GM23248 (cell line): ENCODE data around the gene DNAH7. TPM values are rescaled to one million over a fixed set of nuclear protein-coding genes. Genes with fewer than 3 reads are reported as not detected.
A peak's percentile ranks its signal among the peaks of the same experiment; 100 is the strongest.

Source experiments
- DNase-seq: peaks from one replicate; pipeline ENCODE4 v3.0.0-alpha.2; 2015
- H2AFZ ChIP-seq: fragments of 200-600 bp; sonication (generic); 2 replicates; pipeline ENCODE4 v1.6.1; 2016; ENCODE audit warnings: antibody characterized with exemption
- H3F3A ChIP-seq: fragments of 200-600 bp; sonication (generic); 2 replicates; pipeline ENCODE4 v1.6.1; 2016; ENCODE audit warnings: mild to moderate bottlenecking, antibody characterized with exemption, mixed run types; ENCODE audit not compliant: insufficient read depth
- H3K27ac ChIP-seq: fragments of 200-600 bp; sonication (generic); 2 replicates; pipeline ENCODE4 v1.5.1; 2016; ENCODE audit warnings: mild to moderate bottlenecking
- H3K27me3 ChIP-seq: fragments of 200-600 bp; sonication (generic); replicated peaks from 2 replicates; pipeline ENCODE4 v1.6.1; 2016; ENCODE audit warnings: mild to moderate bottlenecking; ENCODE audit not compliant: insufficient read depth
- H3K36me3 ChIP-seq: fragments of 200-600 bp; sonication (generic); 2 replicates; pipeline ENCODE4 v1.6.1; 2016; ENCODE audit warnings: low read depth, mild to moderate bottlenecking
- H3K4me1 ChIP-seq: fragments of 200-600 bp; sonication (generic); 2 replicates; pipeline ENCODE4 v1.6.1; 2016; ENCODE audit warnings: mild to moderate bottlenecking; ENCODE audit not compliant: insufficient read depth
- H3K4me2 ChIP-seq: fragments of 200-600 bp; sonication (generic); one replicate; pipeline ENCODE4 v1.6.1; 2016; ENCODE audit warnings: mild to moderate bottlenecking; ENCODE audit not compliant: unreplicated experiment
- H3K4me3 ChIP-seq: fragments of 200-600 bp; sonication (generic); 2 replicates; pipeline ENCODE4 v1.5.1; 2016; ENCODE audit warnings: mild to moderate bottlenecking
- H3K79me2 ChIP-seq: fragments of 200-600 bp; sonication (generic); 2 replicates; pipeline ENCODE4 v1.6.1; 2016; ENCODE audit warnings: mild to moderate bottlenecking; ENCODE audit not compliant: insufficient read depth
- H3K9ac ChIP-seq: fragments of 200-600 bp; sonication (generic); 2 replicates; pipeline ENCODE4 v1.6.1; 2016; ENCODE audit warnings: mild to moderate bottlenecking
- H3K9me2 ChIP-seq: fragments of 200-600 bp; sonication (generic); 2 replicates; pipeline ENCODE4 v1.6.1; 2016; ENCODE audit warnings: mixed run types, mild to moderate bottlenecking, moderate library complexity; ENCODE audit not compliant: insufficient read depth
- H3K9me3 ChIP-seq: fragments of 200-600 bp; sonication (generic); one replicate; pipeline ENCODE4 v1.6.1; 2017; ENCODE audit warnings: low read depth
- H4K20me1 ChIP-seq: fragments of 200-600 bp; sonication (generic); 2 replicates; pipeline ENCODE4 v1.6.0; 2016; ENCODE audit not compliant: insufficient read depth
- EZH2 ChIP-seq: fragments of 200-600 bp; sonication (generic); IDR thresholded peaks from 2 replicates; pipeline ENCODE4 v1.6.1; 2018; ENCODE audit warnings: antibody characterized with exemption, mild to moderate bottlenecking; ENCODE audit not compliant: insufficient read depth, poor library complexity, severe bottlenecking
- EZH2phosphoT487 ChIP-seq: fragments of 200-600 bp; sonication (generic); IDR thresholded peaks from 2 replicates; pipeline ENCODE4 v1.6.1; 2018; ENCODE audit warnings: antibody characterized with exemption, moderate library complexity, mild to moderate bottlenecking, low read depth; ENCODE audit not compliant: insufficient read depth
- WGBS, 2 experiments: methylation state at CpG; one replicate each; pipeline ENCODE4 v1.1.6; 2015 to 2017; ENCODE audit warnings: low lambda C conversion rate in 2 of 2, low coverage in 1 of 2; ENCODE audit errors: missing lambda C conversion rate in 2 of 2; 5-methylcytosine and 5-hydroxymethylcytosine counted together
- in situ Hi-C: fragments of 300-500 bp; cut with MboI; formaldehyde crosslinking; loops from 2 replicates; pipeline ENCODE4 v1.15.0; 2020
- polyA plus RNA-seq: library from polyadenylated mRNA; unstranded; fragments of >200 nt; fragmentation: Nextera tagmentation; extraction: Ambion mirVana; gene quantifications from 2 replicates; pipeline ENCODE4 v1.2.1, GENCODE V29; 2016
- total RNA-seq: library from RNA; depleted of rRNA; stranded (reverse); fragments of >200 nt; shearing (Covaris generic); gene quantifications from 2 replicates; pipeline ENCODE4 v1.2.3, GENCODE V29; 2014

DNAH7 gene
- total and polyA plus RNA-seq, 2 experiments from 2014 or later = 0.40 to 0.43 TPM

- Histone ChIP-seq H3K79me2 (no peaks in the 10 kb centered on the region), H3K9me3 (no peaks in the 10 kb centered on the region), H3K36me3 (peaks cover 53% of the 10 kb centered on the region), H3K4me2 (no peak overlapping the region), H3K27me3 (no peaks in the 10 kb centered on the region), H3K4me3 (no peak overlapping the region), H3K4me1 (no peaks in the 10 kb centered on the region), H3F3A (peaks cover 4% of the 10 kb centered on the region; the same call in 1 of the 2 replicates), H3K9me2 (no peaks in the 10 kb centered on the region), H3K9ac (no peak overlapping the region), H4K20me1 (no peaks in the 10 kb centered on the region), H3K27ac (no peak overlapping the region), H2AFZ (no peak overlapping the region)
- 96 to 97% methylated on average over 2 of the region's 2 CpGs for WGBS, 2 experiments
- DNase-seq = no peak
- TF ChIP-seq EZH2phosphoT487 (no peak), EZH2 (no peak)
- in situ Hi-C loops = no loop called here
These were observed 347.6 kb downstream of the DNAH7 start for GRCh38 chr2:195721042-195721441.

GRCh38 chr2:195716466-195716865 lies 352.2 kb downstream of the DNAH7 start:
- no peaks in the 10 kb centered on the region for H3K9me2 ChIP-seq
- H2AFZ ChIP-seq = no peak overlapping the region
- no peaks in the 10 kb centered on the region for H4K20me1 ChIP-seq
- 96% methylated on average over 4 of the region's 4 CpGs for WGBS, 2 experiments
- 0 out of 2 replicates have a peak, but pooled peaks cover 5% of the 10 kb centered on the region for H3K79me2 ChIP-seq
- H3K27me3 ChIP-seq = no peaks in the 10 kb centered on the region
- H3K4me2 ChIP-seq = no peak overlapping the region
- DNase-seq = no peak
- TF ChIP-seq EZH2 = no peak
- no peak for TF ChIP-seq EZH2phosphoT487
- no peak overlapping the region for H3K9ac ChIP-seq
- no peak overlapping the region for H3K27ac ChIP-seq
- in situ Hi-C loops = no loop called here
- H3K9me3 ChIP-seq = no peaks in the 10 kb centered on the region
- no peaks in the 10 kb centered on the region for H3F3A ChIP-seq
- peaks cover 52% of the 10 kb centered on the region for H3K36me3 ChIP-seq
- H3K4me1 ChIP-seq = no peaks in the 10 kb centered on the region
- no peak overlapping the region for H3K4me3 ChIP-seq

GRCh38 chr2:195711478-195711877 lies 357.2 kb downstream of the DNAH7 start:
- Histone ChIP-seq H3K4me1 (peaks cover 21% of the 10 kb centered on the region), H3K36me3 (peaks cover 34% of the 10 kb centered on the region), H4K20me1 (no peaks in the 10 kb centered on the region), H3K9me3 (no peaks in the 10 kb centered on the region), H3K27me3 (no peaks in the 10 kb centered on the region), H3K9ac (no peak overlapping the region), H2AFZ (no peak overlapping the region), H3K4me3 (no peak overlapping the region), H3K9me2 (0 out of 2 replicates have a peak, but pooled peaks cover 3% of the 10 kb centered on the region), H3K27ac (no peak overlapping the region), H3F3A (peaks cover 6% of the 10 kb centered on the region; the same call in 1 of the 2 replicates), H3K79me2 (peaks cover 24% of the 10 kb centered on the region; the same call in 1 of the 2 replicates), H3K4me2 (no peak overlapping the region)
- in situ Hi-C loops = no loop called here
- no peak for DNase-seq
- no peak for TF ChIP-seq EZH2phosphoT487

- H3K36me3 ChIP-seq = peaks cover 26% of the 10 kb centered on the region
- H3K9me2 ChIP-seq = 0 out of 2 replicates have a peak, but pooled peaks cover 3% of the 10 kb centered on the region
- no peak overlapping the region for H3K9ac ChIP-seq
- DNase-seq = peak; percentile 66
- in situ Hi-C loops = no loop called here
- H4K20me1 ChIP-seq = no peaks in the 10 kb centered on the region
- no peaks in the 10 kb centered on the region for H3K9me3 ChIP-seq
- 51% methylated on average over 2 of the region's 2 CpGs for WGBS, 2 experiments
- peaks cover 6% of the 10 kb centered on the region; the same call in 1 of the 2 replicates for H3F3A ChIP-seq
- H3K79me2 ChIP-seq = peaks cover 33% of the 10 kb centered on the region
- H3K4me3 ChIP-seq = no peak overlapping the region
- no peak overlapping the region for H3K4me2 ChIP-seq
- H3K4me1 ChIP-seq = peaks cover 29% of the 10 kb centered on the region
- no peak overlapping the region; the same call in 1 of the 2 replicates for H2AFZ ChIP-seq
- no peak for TF ChIP-seq EZH2phosphoT487
- TF ChIP-seq EZH2 = no peak
- peak overlapping the region; percentile 50 for H3K27ac ChIP-seq
- H3K27me3 ChIP-seq = no peaks in the 10 kb centered on the region
These were observed 358.5 kb downstream of the DNAH7 start for GRCh38 chr2:195709901-195710806.
